Activated CD4-positive, CD25-positive, alpha-beta regulatory T cell treated with anti-CD3 and anti-CD28 coated beads, Interleukin-2, amount 50 U/mL, for 24 hours (primary cell): ENCODE results near the gene TNIP3.
"Not testable (repeated sequence)": the region's sequence is repeated elsewhere in the genome, so short reads cannot be mapped to it uniquely, and the experiment has no call there.

Source experiments
- ATAC-seq, 2 donors: fragments of 150-1000 bp; cut with Tn5 transposase; one replicate each; pipeline ENCODE4 v1.10.0; 2021; ENCODE audit warnings: mild to moderate bottlenecking in 1 of 2, moderate library complexity in 1 of 2

Gene TNIP3

DNA sequence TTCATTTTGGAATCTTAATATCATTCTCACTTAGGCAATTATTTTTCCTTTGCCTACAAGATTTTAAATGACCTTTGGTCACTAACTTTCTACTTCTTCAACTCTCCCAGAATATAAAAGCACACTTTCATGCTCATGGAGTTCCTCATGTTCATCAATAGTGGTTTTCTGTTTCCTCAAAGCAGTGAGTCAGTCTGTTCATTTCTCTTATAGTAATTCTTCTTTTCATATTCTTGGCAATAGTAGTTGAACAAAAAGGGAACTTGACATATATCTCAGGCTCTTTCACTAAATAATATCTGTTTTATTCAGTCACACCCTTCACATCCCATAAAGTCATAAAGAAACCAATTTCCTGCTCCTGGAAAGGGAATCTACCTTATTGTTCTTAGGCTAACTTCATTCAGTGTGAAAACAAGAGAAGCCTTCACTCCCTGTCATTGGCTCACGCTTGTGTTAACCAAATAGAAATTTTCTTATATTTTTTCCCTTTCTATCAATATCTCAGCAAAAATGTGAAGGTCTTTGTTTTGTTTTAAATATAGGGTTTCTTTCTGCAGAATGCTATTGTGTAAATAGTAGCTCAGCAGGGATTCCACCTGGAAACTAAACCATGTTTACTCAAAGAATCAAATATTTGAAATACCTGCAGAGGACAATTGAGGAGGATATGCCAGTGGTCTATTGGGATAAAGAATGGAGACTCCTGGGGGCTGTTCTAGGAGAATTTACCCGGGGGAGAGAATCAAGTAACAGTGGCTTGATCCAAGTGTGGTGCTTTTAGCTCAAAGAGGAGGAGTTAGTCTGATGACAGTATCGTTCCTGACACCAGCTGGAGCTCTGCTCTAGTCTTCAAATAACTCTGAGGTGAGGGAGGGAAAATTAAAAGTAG is 13.4 kb upstream of the TNIP3 start:
- ATAC-seq, result no peak

DNA sequence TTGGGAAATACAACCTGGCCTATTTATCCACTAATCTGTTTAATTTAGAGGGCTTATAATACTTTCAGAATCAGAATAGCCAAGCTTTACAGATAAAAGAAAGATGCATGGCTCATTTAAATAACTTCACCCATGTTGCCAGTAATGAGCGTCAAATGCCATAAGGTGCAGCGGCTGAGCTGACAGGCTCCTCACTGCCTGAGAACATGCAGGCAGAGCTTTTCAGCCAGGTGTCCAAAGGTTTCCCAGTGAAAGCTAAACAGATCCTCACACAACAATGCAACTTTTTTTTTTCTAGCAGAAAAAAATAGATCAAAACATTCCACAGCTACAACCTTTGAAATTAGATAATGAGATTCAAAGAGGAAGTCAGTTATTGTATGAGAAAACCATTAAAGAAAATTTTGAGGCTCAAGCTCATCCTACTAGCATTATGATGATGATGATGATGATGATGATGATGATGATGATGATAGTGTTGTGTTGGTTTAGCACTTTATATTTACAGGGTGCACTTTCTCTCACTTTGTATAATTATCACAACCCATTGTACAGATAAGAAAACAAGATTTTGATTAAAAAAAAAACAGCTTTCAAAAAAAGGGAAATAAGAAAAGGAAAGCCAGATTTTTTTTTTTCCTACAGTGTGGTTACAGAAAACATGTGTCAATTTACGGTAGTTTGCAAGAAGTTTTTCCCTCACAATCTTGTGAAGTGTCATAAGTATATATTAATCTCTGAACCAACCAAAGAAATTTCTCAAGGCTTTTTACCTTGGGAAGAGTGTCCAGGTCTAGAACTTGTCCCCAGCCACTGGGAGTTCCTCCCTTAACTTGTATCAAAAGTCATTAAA is 12.2 kb upstream of the TNIP3 start:
- no peak for ATAC-seq

- ATAC-seq, result not testable (repeated sequence)
Observed at GRCh38 chr4:121171477-121171876, 7.4 kb upstream of the TNIP3 start.

GRCh38 chr4:121168446-121169281 is 4.5 kb upstream of the TNIP3 start:
- no peak for ATAC-seq

GRCh38 chr4:121166976-121167375 is 2.9 kb upstream of the TNIP3 start:
- ATAC-seq, result no peak

GRCh38 chr4:121165206-121165605 is 1.1 kb upstream of the TNIP3 start:
- no peak for ATAC-seq

DNA sequence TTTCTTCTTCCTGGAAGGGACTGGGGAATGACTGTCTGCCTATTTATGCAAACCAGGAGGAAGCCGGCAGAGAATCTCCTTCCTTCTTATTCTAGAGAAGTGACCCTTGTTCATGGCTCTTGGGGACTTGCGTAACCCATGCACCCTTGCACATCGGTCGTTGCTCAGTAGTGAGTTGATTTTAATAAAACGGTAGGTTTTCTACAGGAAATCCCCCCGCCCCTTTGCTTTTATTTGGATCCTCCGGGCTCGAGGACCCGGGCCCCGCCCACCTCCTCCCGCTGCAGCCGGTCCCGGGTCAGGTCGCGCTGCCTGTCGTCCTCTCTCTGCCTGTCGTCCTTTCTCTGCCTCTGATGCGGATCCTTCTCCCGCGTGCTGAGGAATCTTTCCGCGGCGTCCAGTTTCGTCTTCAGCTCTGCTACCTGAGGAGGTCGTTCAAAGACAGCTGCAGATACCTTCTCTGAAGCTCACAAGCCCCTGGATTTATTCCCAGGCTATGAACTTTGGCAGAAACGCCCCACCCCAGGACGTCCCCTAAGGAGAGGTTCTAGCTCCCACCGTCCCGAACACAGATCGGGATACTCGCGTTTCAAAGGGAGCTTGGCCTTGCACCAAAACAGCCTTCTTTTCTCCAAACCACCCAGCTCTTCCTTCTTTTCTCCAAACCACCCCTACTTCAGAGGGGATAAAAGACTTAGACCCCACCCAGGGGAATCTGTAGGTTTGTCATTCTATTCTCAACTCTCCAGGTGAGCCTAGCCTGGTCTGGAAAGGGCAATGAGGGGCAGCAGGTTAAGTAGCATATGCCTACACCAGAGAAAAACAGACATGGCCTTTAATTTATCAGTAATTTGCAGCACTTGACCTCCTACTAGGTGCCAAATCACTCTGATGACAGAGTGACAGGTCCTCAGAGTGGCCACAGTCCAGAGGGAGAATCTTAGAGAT is 7.0 kb downstream of the TNIP3 start:
- peak; percentile 38 to 55 for ATAC-seq

DNA sequence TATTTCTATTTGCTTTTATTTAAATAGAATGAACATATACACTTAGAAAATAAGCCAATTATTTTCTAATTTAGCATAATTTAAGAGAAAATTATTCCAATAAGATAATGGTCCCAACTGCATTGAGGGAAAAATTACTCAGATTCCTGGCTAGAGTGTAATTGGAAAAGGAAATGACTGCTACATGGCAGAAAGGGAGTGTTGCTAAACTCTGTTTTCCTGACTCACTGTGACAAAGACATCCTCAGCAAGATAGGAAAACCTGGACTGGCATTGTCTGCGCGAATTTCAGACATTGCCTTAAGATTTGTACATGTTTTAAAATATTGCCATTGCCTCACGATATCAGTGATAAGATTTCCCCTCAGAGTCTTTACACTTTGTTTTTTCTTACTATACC is 8.2 kb downstream of the TNIP3 start:
- ATAC-seq, result no peak

- peak; percentile 44 to 45 for ATAC-seq
Observed at GRCh38 chr4:121154103-121154515, 10.0 kb downstream of the TNIP3 start.

DNA sequence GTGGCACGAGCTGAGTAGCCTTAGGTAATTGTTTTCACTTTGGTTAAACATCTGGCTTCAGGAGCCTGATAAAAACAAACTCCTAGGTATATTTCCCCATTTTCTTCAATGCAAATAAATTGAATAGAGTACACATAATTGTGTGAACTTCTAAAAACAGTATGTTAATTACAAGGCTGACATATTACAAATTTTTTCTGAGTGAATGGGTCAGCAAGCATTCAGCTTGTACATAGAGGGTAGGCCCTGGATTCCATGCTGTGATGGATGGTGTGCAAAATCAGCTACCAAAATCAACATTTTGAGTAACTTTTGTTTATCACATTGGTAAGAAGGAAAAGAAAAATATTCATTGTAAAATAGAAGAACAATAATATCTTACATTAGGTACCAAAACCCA is 12.2 kb downstream of the TNIP3 start:
- no peak for ATAC-seq

DNA sequence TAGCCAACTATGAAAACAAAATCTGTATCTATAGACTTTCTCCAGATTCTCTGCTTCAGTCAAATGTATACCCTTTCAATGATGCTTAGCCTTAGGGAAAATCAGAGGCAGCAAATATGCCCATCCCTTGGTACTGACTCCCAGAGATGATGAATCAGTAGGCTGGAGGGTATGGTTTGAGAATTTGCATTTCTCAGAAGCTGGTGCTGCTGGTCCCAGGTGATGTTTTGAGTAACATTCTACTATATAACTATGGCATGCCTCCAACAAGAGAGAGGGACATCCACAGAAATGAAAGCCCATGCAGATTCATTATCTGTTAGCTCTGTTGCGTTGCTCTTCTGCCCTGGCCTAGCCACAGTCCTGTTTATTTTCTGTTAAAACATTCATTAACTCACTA is 13.6 kb downstream of the TNIP3 start:
- peak in 1 of 2 donors; percentile 21 for ATAC-seq

DNA sequence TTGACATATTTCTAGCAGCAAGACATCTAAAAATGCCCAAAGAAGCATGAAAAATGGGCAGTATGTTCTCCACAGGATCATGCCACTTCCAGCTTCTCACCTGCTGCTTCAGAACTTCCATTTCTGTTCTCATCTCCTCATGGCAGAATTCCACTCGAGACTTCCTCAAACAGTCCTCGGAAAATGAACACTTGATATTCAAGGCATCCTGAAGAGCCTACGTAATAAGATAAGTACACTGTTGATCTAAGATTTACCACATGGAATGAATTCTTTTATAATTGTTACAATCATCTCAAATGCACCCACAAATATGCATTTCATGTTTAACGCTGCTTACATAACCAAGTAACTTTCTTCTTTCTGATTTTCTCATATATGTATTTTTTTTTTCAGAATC is 14.1 kb downstream of the TNIP3 start:
- no peak for ATAC-seq

GRCh38 chr4:121148621-121149020 is 15.5 kb downstream of the TNIP3 start:
- no peak for ATAC-seq

DNA sequence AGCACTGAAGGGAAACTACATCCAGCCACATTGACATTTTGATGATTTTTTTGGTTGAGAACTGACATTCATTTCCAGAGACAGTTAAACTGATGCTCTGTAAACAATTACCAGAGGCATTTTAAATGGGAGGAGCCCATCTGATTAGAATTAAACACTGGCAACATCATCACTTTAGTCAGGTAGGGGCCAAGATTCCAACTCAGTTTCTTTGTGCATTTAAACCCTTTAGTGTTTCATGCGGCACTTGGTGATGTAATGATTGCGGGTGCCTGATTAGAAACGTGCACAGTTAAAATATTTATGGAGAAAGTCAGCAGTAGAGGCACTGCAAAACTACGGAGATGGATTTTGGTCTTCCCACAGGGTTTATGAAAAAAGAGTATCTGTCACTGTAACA is 16.1 kb downstream of the TNIP3 start:
- ATAC-seq, result no peak

GRCh38 chr4:121146530-121146929 is 17.6 kb downstream of the TNIP3 start:
- no peak for ATAC-seq

GRCh38 chr4:121145430-121145829 is 18.7 kb downstream of the TNIP3 start:
- no peak for ATAC-seq

DNA sequence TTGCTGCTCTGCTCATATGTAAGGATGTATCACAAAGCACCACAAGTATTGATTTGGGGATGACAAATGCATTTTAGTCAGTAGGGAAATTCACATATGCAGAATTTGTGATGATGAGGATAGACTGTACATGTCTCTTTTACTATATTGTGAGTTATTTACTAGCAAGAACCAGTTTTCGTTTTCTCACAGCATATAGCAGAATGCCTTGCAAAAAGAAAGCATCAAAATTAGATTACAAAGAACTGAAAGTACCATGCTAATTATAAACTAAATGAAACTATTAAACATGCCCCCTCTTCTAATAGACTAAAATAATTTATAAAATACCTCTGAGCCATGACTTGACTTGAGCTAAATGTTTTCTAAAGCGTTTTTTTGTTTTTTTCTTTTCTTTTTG is 20.1 kb downstream of the TNIP3 start:
- no peak for ATAC-seq

DNA sequence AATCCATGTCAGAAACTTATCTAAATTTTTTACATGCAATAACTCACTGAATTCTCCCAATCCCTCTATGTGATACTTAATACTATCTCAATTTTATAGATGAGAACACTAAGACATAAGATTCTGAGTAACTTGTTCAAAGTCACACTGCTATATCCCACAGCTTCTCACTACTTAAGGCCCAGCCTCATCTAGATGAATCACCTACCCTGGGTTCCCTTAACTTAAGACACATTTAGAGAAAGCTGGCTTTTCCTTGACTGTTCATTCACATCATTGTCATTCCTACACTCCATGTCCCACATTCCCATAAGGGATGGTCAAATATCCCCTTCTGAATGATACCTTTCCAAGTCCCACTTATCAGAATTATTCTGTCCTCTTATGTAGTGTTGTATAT is 21.0 kb downstream of the TNIP3 start:
- no peak for ATAC-seq

- ATAC-seq, result no peak
Observed at GRCh38 chr4:121140716-121141460, 23.2 kb downstream of the TNIP3 start.

- ATAC-seq, result peak in 1 of 2 donors; percentile 44
Observed at GRCh38 chr4:121139533-121140222, 24.4 kb downstream of the TNIP3 start.
